ENCODE results near the gene SOX13. TPM values are rescaled to one million over a fixed set of nuclear protein-coding genes. Genes with fewer than 3 reads are reported as not detected.
A peak's percentile ranks its signal among the peaks of the same experiment; 100 is the strongest.

SOX13 gene
- total RNA-seq, 1 donor from 2014 or later = 64.4 TPM

DNA sequence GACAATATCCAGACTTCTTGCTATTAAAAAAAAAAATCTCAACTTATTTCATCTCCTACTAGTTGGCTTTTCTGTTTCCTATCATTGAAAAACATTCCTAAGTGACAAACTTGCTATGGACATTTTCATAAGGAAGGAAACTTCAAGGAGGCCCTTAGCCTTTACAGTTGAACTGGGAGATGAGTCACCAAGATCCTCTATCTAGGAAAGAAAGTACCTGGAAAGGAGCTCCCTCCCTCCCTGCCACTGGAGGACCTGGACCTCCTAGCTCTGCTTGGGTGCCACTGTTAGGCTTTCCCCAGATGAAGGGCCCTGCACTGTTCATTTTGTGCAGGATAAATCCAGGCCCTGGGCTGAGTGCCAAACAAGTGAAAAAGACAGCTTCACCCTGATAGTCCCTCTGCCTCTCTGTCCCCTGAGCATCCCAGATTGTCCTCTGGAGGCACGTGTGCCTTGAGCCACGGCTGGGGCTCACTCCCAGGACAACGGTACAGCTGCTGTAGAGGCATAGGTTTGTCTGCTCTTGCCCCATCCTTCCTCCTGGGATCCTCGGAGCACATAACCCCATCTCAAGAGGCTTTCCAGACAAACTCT lies 40.2 kb upstream of the SOX13 start:
- H3K27me3 Mint-ChIP-seq (ENCODE audit: low read depth) = no peaks in the 10 kb centered on the region
- H3K4me3 Mint-ChIP-seq = no peak overlapping the region
- H3K9me3 Mint-ChIP-seq = no peaks in the 10 kb centered on the region
- no peaks in the 10 kb centered on the region for H3K36me3 Mint-ChIP-seq (ENCODE audit: low read depth)
- H3K4me1 Mint-ChIP-seq = peaks cover 11% of the 10 kb centered on the region
- no peak overlapping the region for H3K27ac Mint-ChIP-seq (ENCODE audit: unreplicated experiment)
- no peak for DNase-seq (ENCODE audit: low read depth, low spot score)
- TF ChIP-seq, protein P1, sequence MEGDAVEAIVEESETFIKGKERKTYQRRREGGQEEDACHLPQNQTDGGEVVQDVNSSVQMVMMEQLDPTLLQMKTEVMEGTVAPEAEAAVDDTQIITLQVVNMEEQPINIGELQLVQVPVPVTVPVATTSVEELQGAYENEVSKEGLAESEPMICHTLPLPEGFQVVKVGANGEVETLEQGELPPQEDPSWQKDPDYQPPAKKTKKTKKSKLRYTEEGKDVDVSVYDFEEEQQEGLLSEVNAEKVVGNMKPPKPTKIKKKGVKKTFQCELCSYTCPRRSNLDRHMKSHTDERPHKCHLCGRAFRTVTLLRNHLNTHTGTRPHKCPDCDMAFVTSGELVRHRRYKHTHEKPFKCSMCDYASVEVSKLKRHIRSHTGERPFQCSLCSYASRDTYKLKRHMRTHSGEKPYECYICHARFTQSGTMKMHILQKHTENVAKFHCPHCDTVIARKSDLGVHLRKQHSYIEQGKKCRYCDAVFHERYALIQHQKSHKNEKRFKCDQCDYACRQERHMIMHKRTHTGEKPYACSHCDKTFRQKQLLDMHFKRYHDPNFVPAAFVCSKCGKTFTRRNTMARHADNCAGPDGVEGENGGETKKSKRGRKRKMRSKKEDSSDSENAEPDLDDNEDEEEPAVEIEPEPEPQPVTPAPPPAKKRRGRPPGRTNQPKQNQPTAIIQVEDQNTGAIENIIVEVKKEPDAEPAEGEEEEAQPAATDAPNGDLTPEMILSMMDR (conservative IDR thresholded peaks at IDR 0.05) = no peak

DNA sequence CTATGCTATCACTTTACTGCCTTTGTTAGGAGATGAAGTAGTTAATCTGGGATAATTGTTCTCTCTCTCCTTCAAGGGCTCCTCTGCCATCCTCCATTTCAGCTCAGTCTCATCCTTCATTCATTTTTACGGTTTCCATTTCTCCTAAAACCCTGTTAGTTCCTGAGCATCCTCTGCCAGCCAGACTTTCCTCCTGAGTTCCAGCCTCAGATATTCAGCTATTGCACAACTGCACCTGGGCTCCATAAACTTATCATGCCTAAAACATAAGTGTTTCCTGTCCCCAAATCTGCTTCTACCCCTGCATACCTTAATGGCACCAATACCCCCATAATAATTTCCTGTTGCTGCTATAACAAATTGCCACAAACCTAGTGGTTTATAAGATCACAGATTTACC lies 39.6 kb upstream of the SOX13 start:
- TF ChIP-seq, protein P1 (conservative IDR thresholded peaks at IDR 0.05) = no peak
- Mint-ChIP-seq H3K4me1 (peaks cover 8% of the 10 kb centered on the region), H3K4me3 (no peak overlapping the region), H3K27ac (ENCODE audit: unreplicated experiment) (no peak overlapping the region), H3K36me3 (ENCODE audit: low read depth) (no peaks in the 10 kb centered on the region), H3K27me3 (ENCODE audit: low read depth) (no peaks in the 10 kb centered on the region), H3K9me3 (no peaks in the 10 kb centered on the region)
- no peak for DNase-seq (ENCODE audit: low read depth, low spot score)

- Mint-ChIP-seq H3K4me3 (no peak overlapping the region), H3K27ac (ENCODE audit: unreplicated experiment) (no peak overlapping the region), H3K4me1 (peaks cover 18% of the 10 kb centered on the region), H3K27me3 (ENCODE audit: low read depth) (no peaks in the 10 kb centered on the region), H3K36me3 (ENCODE audit: low read depth) (no peaks in the 10 kb centered on the region), H3K9me3 (no peaks in the 10 kb centered on the region)
- no peak for DNase-seq (ENCODE audit: low read depth, low spot score)
- TF ChIP-seq, protein P1 (conservative IDR thresholded peaks at IDR 0.05) = peak; percentile 48
Measured at GRCh38 chr1:204036882-204037655, 35.8 kb upstream of the SOX13 start.

GRCh38 chr1:204041232-204041767 lies 31.6 kb upstream of the SOX13 start:
- H3K27ac Mint-ChIP-seq (ENCODE audit: unreplicated experiment) = no peak overlapping the region
- TF ChIP-seq, protein P1 (conservative IDR thresholded peaks at IDR 0.05) = no peak
- DNase-seq (ENCODE audit: low read depth, low spot score) = no peak
- H3K9me3 Mint-ChIP-seq = no peaks in the 10 kb centered on the region
- H3K36me3 Mint-ChIP-seq (ENCODE audit: low read depth) = no peaks in the 10 kb centered on the region
- no peaks in the 10 kb centered on the region for H3K27me3 Mint-ChIP-seq (ENCODE audit: low read depth)
- H3K4me1 Mint-ChIP-seq = peaks cover 21% of the 10 kb centered on the region
- no peak overlapping the region for H3K4me3 Mint-ChIP-seq

- no peaks in the 10 kb centered on the region for H3K27me3 Mint-ChIP-seq (ENCODE audit: low read depth)
- H3K4me3 Mint-ChIP-seq = no peak overlapping the region
- H3K4me1 Mint-ChIP-seq = peaks cover 20% of the 10 kb centered on the region
- no peak for DNase-seq (ENCODE audit: low read depth, low spot score)
- TF ChIP-seq, protein P1 (conservative IDR thresholded peaks at IDR 0.05) = no peak
- H3K27ac Mint-ChIP-seq (ENCODE audit: unreplicated experiment) = no peak overlapping the region
- no peaks in the 10 kb centered on the region for H3K9me3 Mint-ChIP-seq
- no peaks in the 10 kb centered on the region for H3K36me3 Mint-ChIP-seq (ENCODE audit: low read depth)
Measured at GRCh38 chr1:204041803-204042505, 31.0 kb upstream of the SOX13 start.

Measured in neural crest cell (in vitro differentiated cells).